Peyer's patch (tissue), 4 donors: ENCODE results near the gene TGFBR2.

Experiments
- CTCF ChIP-seq, 6 experiments: fragments of 450-650 bp in 4 of 6; fragments of 200-600 bp in 2 of 6; sonication (generic) in 1 of 6; IDR thresholded peaks; one replicate each; pipeline ENCODE4 v1.5.1; 2017 to 2019; ENCODE audit warnings: antibody characterized with exemption in 6 of 6, mild to moderate bottlenecking in 3 of 6, moderate library complexity in 1 of 6
- POLR2A ChIP-seq, 2 donors: fragments of 450-650 bp; IDR thresholded peaks; one replicate each; pipeline ENCODE4 v1.5.1; 2017; ENCODE audit warnings: antibody characterized with exemption in 2 of 2, mild to moderate bottlenecking in 2 of 2, moderate library complexity in 2 of 2

- TF ChIP-seq POLR2A (IDR thresholded peaks at IDR 0.05) (no peak), CTCF (IDR thresholded peaks at IDR 0.05) (no peak)
Observed at GRCh38 chr3:30696403-30696819, 90.0 kb downstream of the TGFBR2 start.
